ENCODE measurements around the gene FLAD1.

FLAD1 gene

DNA sequence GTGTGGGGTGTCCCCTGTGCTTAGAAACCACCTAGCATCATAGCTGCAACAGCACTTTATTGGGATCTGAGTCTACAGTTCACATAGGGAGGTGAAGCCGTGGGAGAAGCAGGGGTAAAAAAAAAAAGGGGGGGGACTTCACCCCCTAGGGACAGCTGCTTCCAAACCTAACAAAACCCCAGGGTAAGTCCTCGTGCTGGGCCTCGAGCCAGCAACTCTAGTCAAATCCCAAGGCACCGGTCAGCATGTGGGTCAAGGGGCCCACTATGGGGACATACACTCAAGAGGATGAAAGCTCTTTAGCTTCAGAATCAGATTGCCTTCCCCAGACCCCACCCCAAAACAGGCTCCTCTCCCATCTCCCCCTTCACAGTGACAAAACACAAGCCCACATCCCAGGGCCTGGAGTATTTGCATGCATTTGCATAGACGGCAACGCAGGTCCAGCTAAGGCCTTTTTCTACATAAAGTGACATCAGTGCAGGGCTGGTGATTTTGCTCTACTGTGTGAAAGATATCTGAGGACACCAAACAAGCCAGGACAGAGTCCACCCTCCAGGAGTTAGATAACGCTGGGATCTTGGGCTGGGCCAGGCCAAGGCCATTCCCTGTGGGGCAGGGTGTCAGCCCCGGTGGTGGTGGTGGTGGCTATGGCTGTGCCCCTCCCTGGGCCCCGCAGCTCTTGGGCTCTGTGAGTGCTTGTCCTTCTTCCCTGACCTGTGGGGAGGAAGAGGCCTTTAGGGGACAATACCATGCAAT lies 38.6 kb upstream of the FLAD1 start:
- Mint-ChIP-seq H3K36me3 (ENCODE audit: low read depth) (peaks cover 31% of the 10 kb centered on the region), H3K27ac (peak overlapping the region; percentile 91), H3K4me3 (no peak overlapping the region), H3K27me3 (no peaks in the 10 kb centered on the region), H3K9me3 (no peaks in the 10 kb centered on the region), H3K4me1 (ENCODE audit: low read depth) (peaks cover 49% of the 10 kb centered on the region)
- no peak for DNase-seq

DNA sequence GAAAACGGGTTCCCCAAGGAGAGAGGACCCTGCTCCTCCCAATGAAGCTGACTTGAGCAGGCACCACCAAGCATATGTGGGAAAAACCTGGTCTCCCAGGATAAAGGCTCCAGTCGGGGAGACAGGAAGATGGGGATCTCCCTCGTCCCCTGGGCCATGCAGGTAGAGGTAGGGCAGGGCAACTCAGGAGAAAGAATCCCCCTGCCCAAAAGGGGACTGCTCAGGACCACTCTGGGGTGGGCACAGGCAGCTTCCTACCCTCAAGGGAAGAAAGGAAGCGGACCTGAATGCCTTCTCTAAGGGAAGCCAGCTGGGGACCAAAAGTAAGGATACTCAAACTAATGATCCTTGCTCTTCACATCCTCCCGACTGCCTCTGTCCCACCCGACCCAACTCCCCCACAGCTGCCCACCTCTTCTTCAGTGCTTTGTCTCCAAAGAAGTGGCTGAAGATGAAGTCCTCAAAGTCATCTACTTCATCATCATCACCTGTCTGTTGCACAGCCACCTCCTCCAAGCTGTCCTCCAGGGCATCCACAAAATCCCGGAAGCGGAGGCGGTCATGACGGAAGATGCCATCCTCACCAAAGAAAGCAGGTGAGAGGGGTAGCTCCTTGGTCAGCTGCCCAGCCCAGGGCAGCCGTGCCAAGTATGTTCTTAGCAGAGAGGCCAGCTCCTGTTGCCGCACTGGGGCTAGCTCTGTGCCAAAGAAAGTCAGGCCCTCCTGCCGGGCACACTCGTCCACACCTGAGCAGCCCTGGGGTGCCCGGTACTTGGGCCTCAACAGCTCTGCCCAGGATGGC lies 37.8 kb upstream of the FLAD1 start:
- DNase-seq, result no peak
- peaks cover 31% of the 10 kb centered on the region for H3K36me3 Mint-ChIP-seq (ENCODE audit: low read depth)
- no peaks in the 10 kb centered on the region for H3K9me3 Mint-ChIP-seq
- H3K27ac Mint-ChIP-seq, result peak overlapping the region; percentile 12
- H3K4me3 Mint-ChIP-seq, result no peak overlapping the region
- no peaks in the 10 kb centered on the region for H3K27me3 Mint-ChIP-seq
- H3K4me1 Mint-ChIP-seq (ENCODE audit: low read depth), result peaks cover 45% of the 10 kb centered on the region

DNA sequence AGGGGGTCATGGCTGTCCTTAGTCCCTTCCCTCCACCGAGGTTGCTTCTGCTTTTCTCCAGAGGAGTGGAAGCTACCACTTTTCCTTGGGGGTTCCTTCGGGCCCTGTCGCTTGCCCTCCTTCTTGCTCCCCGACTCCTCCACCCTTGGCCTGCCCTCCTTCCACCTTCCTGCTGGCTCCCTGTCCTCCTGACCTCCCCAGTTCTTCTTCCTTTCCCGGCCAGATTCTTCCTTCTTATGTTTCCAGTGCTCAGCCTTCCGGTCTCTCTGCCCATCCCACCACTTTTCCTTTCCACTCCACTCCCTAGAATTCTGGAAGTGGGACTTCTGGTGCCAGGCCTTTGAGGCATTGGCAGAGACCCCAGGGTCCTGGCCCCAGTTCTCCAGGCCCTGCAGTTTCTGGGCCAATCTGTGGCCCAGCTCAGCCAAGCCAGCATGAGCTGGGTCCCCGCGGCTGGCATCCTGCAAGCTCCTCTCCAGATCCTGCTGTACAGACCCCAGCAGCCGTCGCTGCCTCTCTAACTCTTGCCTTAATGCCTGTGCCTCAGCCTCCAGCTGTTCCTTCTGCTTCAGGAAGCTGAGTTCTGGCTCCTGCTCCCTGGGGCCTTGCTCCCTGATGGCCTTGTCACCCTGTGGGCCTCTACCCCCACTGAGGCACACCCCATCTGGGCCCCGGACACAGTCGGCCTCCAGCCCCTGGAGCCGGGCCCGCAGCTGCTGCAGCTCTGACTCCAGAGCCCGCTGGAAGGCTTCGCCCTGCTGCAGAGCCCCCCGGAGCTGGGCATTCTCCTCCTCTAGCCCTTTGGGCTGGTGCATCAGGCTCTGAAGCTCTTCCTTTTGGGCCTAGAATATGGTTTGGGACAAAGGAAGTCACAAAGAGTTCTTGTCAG lies 36.9 kb upstream of the FLAD1 start:
- H3K4me1 Mint-ChIP-seq (ENCODE audit: low read depth), result peaks cover 45% of the 10 kb centered on the region
- H3K4me3 Mint-ChIP-seq, result no peak overlapping the region
- DNase-seq, result no peak
- H3K27me3 Mint-ChIP-seq, result no peaks in the 10 kb centered on the region
- no peaks in the 10 kb centered on the region for H3K9me3 Mint-ChIP-seq
- peak overlapping the region; percentile 71 for H3K27ac Mint-ChIP-seq
- peaks cover 36% of the 10 kb centered on the region for H3K36me3 Mint-ChIP-seq (ENCODE audit: low read depth)

DNA sequence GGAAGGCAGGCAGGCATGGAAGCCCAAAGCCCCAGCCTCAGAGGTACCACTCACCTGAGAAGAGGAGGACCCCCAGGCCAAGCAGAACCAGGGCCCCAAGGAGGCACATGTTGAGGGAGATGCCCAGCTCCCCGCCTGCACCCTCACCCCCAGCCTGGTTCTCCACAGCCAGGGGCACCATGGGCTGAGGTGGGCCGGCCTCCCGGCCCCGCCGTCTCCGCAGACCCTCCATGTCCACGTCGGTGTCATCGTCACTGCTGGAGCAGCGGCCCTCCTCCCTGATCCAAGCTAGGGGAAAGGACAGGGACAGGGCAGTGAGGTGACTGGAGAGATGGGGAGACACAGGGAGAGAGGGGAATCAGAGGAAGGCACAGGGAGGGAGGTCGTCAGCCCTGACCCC lies 35.1 kb upstream of the FLAD1 start:
- Mint-ChIP-seq H3K27me3 (no peaks in the 10 kb centered on the region), H3K4me3 (no peak overlapping the region), H3K27ac (peak overlapping the region; percentile 86), H3K4me1 (ENCODE audit: low read depth) (peaks cover 45% of the 10 kb centered on the region), H3K9me3 (no peaks in the 10 kb centered on the region), H3K36me3 (ENCODE audit: low read depth) (peaks cover 36% of the 10 kb centered on the region)
- no peak for DNase-seq

DNA sequence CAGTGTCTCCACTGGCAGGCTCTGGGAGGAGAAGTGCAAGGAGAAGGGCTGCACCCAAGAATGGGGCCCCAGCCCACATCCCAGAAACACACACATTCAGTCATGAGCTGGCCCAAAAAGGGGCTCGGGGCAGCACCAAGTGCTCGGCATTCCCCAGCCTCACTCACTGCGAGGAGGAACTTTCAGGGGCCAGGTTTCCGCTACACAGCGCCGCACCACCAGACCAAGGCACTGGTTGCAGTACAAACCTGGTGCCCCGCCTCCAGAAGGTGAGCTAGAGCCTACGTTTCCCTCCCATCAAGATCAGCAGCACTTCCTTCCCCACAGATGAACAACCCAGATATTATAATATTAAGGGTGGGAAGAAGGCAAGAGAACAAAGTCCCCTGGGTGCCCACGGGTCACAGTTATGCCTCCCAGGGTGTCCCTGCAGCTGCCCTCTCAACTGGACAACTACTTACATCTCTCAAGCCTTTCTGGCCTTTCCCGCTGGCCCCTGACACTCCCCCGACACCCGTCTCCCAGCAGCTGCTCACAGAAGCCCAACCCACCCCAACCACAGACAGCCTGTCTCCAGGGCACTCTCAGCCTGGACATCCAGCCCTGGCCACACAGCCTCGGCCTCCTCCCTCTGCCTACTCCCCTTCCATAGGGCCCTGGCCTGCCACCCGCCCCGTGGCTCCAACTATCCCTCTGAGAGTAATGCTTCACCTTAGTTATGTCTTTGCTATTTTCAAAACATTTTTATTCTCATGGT lies 31.1 kb upstream of the FLAD1 start:
- Mint-ChIP-seq H3K9me3 (no peaks in the 10 kb centered on the region), H3K4me3 (peak overlapping the region; percentile 76), H3K27ac (peak overlapping the region; percentile 96), H3K27me3 (no peaks in the 10 kb centered on the region), H3K4me1 (ENCODE audit: low read depth) (peaks cover 73% of the 10 kb centered on the region), H3K36me3 (ENCODE audit: low read depth) (peaks cover 18% of the 10 kb centered on the region)
- DNase-seq, result peak; percentile 74

DNA sequence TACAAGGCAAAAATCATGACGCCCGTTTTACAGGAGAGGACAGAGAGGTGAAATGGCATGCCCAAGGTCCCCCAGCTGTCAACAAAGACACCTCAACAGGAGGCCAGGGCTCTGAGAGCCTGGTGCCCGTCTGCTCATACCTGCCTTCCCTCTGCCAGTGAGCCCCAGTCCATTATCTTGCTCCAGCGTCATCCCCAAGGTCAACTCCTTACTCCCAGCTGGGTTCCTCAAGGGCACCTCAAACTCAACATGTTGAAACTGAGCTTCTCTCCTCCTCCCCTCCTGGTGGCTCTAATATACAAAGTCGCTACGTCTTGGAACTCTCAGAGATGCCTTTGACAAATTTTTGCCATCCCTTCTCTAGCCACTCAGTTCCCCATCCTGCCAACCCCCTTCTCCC lies 30.5 kb upstream of the FLAD1 start:
- no peak for DNase-seq
- peaks cover 19% of the 10 kb centered on the region for H3K36me3 Mint-ChIP-seq (ENCODE audit: low read depth)
- H3K27ac Mint-ChIP-seq, result peak overlapping the region; percentile 96
- H3K4me1 Mint-ChIP-seq (ENCODE audit: low read depth), result peaks cover 79% of the 10 kb centered on the region
- no peaks in the 10 kb centered on the region for H3K9me3 Mint-ChIP-seq
- H3K27me3 Mint-ChIP-seq, result no peaks in the 10 kb centered on the region
- peak overlapping the region; percentile 76 for H3K4me3 Mint-ChIP-seq

DNA sequence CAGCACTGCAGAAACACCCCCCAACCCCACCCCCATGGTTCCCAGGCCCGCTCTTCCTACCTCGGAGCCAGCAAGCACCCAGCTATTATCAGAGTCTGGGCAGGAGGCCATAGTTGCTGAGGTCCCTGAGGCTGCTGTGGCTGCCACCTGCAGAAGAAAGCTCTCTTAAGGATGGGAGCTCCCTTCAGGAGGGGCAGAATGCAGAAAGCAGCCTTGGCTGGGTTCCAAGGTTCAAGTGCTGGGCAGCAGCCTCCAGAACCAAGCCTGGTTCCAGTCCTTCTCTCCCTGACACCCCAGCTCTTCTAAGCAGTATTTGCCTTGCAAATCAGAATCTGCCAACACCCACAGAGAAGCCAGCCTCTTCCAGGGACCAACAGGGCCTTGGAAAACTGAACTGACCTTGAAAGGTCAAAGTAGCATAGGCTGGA lies 29.5 kb upstream of the FLAD1 start:
- no peak for DNase-seq
- peaks cover 83% of the 10 kb centered on the region for H3K4me1 Mint-ChIP-seq (ENCODE audit: low read depth)
- H3K27ac Mint-ChIP-seq, result peak overlapping the region; percentile 96
- H3K27me3 Mint-ChIP-seq, result no peaks in the 10 kb centered on the region
- no peaks in the 10 kb centered on the region for H3K9me3 Mint-ChIP-seq
- peak overlapping the region; percentile 13 for H3K4me3 Mint-ChIP-seq
- H3K36me3 Mint-ChIP-seq (ENCODE audit: low read depth), result peaks cover 24% of the 10 kb centered on the region

DNA sequence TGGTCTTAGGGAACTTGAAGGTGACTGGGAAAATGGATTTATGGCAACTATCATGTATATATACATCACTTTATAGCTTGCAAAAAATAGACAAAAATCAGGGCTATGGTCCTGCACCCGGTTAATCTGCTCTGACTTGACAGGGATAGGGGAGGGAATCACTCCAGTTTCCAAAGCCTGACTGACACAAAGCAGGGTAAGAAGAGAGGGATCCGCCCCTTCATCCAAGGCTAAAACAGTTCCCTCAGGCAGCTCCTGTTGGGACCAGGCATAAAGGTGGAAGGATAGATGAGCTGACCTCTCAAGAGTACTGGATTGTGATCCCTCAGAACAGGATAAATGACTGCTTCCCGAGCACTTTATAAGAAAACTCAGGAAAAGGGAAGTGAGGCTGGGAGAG lies 28.6 kb upstream of the FLAD1 start:
- Mint-ChIP-seq H3K27ac (peak overlapping the region; percentile 96), H3K9me3 (no peaks in the 10 kb centered on the region), H3K4me1 (ENCODE audit: low read depth) (peaks cover 79% of the 10 kb centered on the region), H3K4me3 (peak overlapping the region; percentile 89), H3K27me3 (no peaks in the 10 kb centered on the region), H3K36me3 (ENCODE audit: low read depth) (peaks cover 29% of the 10 kb centered on the region)
- no peak for DNase-seq

DNA sequence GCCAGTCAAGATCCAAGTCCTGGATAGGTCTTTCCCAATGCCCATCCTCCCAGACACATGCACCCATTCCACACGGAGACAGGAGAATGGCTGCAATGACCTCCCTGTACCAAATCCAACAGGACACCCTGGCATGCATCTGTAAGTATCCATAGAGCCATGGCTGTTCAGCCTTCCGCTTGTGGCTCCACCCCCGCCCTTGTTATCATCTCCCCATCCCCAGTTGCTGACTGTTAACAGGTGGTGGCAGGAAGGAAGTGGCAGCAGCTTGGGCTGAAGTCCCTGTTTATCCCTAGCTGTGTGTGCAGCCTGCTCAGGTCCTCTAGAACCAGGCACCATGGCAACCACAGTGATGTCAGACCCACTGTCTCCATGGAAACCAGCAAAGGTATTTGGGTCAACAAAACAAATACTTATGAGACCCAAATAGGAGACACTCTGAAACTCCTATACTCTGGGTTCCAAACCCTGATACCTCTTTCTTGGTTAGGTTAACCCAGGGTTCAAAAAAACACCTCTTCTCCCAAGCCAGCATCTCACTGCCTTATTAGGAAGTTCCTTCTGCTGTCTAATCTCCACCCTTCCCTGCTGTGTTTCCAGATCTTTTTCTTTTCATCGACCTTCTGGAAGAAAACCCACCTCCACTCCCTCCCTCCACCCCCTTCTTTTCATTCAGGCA lies 28.0 kb upstream of the FLAD1 start:
- Mint-ChIP-seq H3K4me3 (peak overlapping the region; percentile 89), H3K27me3 (no peaks in the 10 kb centered on the region), H3K27ac (peak overlapping the region; percentile 96), H3K9me3 (no peaks in the 10 kb centered on the region), H3K36me3 (ENCODE audit: low read depth) (peaks cover 34% of the 10 kb centered on the region), H3K4me1 (ENCODE audit: low read depth) (peaks cover 84% of the 10 kb centered on the region)
- peak; percentile 71 for DNase-seq

DNA sequence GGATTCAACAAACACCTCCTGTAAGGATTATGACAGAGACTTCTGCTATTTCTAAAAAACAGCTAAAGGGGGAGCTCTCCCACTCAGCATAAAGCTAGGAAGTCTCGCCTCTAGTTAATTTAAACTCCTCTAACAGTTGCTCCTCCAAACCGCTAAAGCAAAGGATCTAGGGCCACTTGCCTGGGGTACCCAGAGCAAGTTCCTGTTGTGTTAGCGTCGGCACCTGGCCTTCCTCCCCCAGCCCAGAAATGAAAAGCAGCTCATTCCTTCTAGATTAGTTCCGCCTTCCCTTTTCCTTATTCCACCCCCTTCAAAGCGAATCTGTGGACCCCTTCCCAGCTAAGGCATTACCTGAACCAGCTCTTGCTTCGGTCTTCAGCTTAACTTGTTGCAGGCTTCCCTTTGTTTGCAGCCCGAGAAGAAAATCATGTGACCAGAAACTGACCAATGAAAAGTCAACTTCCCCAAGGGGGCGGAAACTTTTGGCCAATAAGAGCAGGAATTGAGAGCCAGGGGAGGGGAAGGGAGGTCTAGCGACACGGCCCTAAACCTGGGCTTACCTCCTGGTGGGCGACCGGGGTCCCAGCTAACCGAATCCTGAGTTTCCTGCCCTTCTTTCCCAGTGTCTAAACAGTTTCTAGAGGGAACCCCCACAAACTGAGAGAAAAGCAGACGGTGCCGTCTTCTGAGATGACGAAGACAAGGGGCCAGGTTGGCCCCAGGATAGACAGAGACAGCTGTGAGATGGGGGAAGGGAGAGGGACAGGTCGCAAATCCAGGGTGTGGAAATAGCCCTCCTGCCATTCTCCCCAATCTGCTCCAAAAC lies 27.2 kb upstream of the FLAD1 start, which contains the start of gene PBXIP1:
PBXIP1 (minus strand) TSS at position 382 of the 826 bp plus-strand sequence. CDS start 2,378 bp downstream, outside the sequence.
- H3K4me3 Mint-ChIP-seq, result peak within 1 kb of the TSS; percentile 89
- H3K4me1 Mint-ChIP-seq (ENCODE audit: low read depth), result peaks cover 84% of the 10 kb centered on the region
- H3K27me3 Mint-ChIP-seq, result no peaks in the 10 kb centered on the region
- DNase-seq, result peak; percentile 77
- peak within 1 kb of the TSS; percentile 96 for H3K27ac Mint-ChIP-seq
- peaks cover 36% of the 10 kb centered on the region for H3K36me3 Mint-ChIP-seq (ENCODE audit: low read depth)
- H3K9me3 Mint-ChIP-seq, result no peaks in the 10 kb centered on the region

DNA sequence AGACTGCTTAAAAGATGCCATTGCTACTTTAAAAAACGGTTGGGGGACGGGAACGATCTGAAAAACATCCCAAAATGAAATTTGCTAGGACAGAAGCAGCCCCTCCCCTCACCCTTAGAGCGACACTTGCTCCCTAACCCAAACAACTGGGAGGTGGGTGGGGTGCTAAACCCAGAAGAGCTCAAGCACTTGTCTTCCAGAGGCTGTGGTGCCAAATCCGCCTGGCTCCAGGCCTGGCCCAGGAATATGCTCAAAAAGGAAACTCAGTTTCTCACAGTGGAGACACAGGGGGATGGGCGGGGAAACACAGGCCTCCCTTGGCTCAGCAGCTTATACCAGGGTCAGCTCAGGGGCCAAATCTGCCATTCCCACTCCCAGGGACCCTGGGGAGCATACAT lies 26.6 kb upstream of the FLAD1 start:
- peaks cover 39% of the 10 kb centered on the region for H3K36me3 Mint-ChIP-seq (ENCODE audit: low read depth)
- peak overlapping the region; percentile 96 for H3K27ac Mint-ChIP-seq

DNA sequence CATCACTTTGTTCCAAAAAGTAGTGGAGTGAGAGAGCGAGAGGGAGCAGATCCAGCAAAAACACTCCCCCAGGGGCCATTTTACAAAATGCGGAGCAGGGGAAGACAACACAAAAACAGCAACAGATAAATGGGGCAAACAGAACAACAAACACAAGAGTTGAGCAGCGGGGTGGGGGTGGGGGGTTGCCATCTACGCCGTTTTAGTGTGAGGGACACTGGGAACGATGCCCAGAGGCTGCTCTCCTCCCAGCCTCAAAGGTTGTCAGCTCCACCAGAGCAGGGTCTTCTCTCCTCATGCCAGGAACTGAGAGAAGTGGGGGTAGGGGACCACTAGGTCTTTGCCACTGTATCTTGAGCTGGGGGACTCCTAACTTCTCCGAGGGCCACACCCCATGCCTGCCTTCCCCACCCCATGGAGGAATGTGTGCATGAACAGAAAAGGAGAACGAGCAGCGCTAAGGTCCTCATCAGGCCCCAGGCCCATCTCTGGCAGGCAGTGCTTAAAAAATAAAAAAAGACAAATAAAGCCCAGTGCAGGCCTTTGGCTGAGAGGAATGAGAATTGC lies 26.0 kb upstream of the FLAD1 start:
- Mint-ChIP-seq H3K27ac (peak overlapping the region; percentile 96), H3K4me3 (no peak overlapping the region), H3K27me3 (no peaks in the 10 kb centered on the region)

More for the DNA sequence above, 26.6 kb upstream of the FLAD1 start:
- DNase-seq, result no peak
- Mint-ChIP-seq H3K27me3 (no peaks in the 10 kb centered on the region), H3K4me3 (peak overlapping the region; percentile 89), H3K4me1 (ENCODE audit: low read depth) (peaks cover 80% of the 10 kb centered on the region), H3K9me3 (no peaks in the 10 kb centered on the region)

More for the DNA sequence above, 26.0 kb upstream of the FLAD1 start:
- DNase-seq, result no peak
- peaks cover 41% of the 10 kb centered on the region for H3K36me3 Mint-ChIP-seq (ENCODE audit: low read depth)
- H3K4me1 Mint-ChIP-seq (ENCODE audit: low read depth), result peaks cover 74% of the 10 kb centered on the region
- H3K9me3 Mint-ChIP-seq, result no peaks in the 10 kb centered on the region
